D721Med (cell line): ENCODE results near the gene TANK.
"Not testable (repeated sequence)": the region's sequence is repeated elsewhere in the genome, so short reads cannot be mapped to it uniquely, and the experiment has no call there.

Experiments used
- DNase-seq: peaks from one replicate; pipeline ENCODE4 v3.0.0; 2011; ENCODE audit warnings: low spot score; ENCODE audit not compliant: insufficient read length
- FAIRE-seq: peaks from 2 replicates; lab custom pipeline; 2011; peaks lifted over from hg19 to GRCh38; lab: Jason Lieb, UNC
- CTCF ChIP-seq: IDR thresholded peaks from 2 replicates; pipeline ENCODE4 v1.5.1; 2012; ENCODE audit warnings: mild to moderate bottlenecking, control low read depth; ENCODE audit not compliant: insufficient read depth; ENCODE audit errors: missing control alignments

Gene TANK

GRCh38 chr2:161273038-161273760 is 113.0 kb downstream of the TANK start:
- TF ChIP-seq CTCF, result peak; percentile 72
- FAIRE-seq (peak; percentile 21), DNase-seq (no peak)

GRCh38 chr2:161278564-161279229 is 118.5 kb downstream of the TANK start:
- not testable (repeated sequence) for FAIRE-seq
- DNase-seq, result peak; percentile 24

DNA sequence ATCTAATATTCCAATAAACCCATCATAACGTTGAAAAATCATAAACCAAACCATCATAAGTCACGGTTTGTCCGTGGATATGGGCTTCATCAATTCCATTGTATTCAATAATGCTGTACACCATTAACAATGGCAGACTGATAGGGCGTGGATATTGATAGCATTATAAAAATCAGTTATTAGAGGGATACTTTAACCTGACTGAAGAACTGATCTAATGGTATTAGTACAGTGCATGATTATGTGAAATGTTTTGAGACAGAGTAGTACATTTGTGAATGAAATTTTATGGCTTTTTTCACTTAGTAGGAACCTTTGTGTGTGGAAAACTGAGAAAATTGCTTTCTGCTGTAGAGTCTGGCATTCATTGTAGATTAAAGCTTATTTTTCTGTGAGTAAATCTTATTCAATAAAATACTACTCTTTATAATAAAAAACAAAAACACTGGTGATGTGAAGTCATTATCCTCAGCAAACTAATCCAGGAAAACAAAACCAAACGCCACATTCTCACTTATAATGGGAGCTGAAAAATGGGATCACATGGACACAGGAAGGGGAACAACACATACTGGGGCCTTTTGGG is 119.1 kb downstream of the TANK start:
- not testable (repeated sequence) for FAIRE-seq, DNase-seq

- peak; percentile 28 for TF ChIP-seq CTCF
- not testable (repeated sequence) for DNase-seq, FAIRE-seq
These were observed 120.7 kb downstream of the TANK start for GRCh38 chr2:161280906-161281323.

- not testable (repeated sequence) for DNase-seq, FAIRE-seq
These were observed 121.5 kb downstream of the TANK start for GRCh38 chr2:161281615-161282310.

DNA sequence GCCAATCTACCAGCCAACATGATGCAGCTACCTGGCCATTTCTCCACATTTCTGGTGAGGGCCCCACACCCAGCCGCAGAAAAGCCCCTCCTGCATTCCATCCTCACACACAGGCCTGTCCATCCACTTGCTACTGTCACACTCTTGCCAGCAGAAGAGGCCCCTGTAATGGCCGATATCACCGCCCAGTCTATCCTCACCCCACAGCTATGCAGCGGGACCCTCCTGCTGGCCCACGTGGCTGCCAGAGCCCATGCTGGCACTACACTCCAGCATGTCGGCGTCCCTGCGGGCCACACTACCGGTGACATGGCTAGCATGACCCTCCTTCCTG is 122.0 kb downstream of the TANK start:
- not testable (repeated sequence) for FAIRE-seq, DNase-seq

DNA sequence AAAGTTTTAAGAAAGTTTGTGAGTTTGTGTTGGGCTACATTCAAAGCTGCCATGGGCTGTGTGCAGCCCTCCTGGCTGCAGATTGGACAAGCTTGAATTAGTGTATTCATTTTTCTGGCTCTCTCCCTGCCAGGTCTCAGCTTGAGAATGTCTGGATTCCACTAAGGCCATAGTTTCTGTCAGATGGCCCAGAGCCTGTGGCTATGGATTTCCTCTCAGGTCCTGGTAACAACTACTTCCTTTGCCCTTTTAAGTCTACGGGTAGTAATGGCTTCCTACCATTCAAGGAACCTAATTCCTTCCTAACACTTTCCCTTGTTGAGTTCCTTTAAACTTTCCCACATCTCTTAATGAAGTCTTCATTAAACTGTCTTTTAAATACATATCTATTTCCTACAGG is 123.7 kb downstream of the TANK start:
- no peak for DNase-seq
- TF ChIP-seq CTCF, result no peak
- FAIRE-seq, result no peak
